ES-I3 (cell line): ENCODE measurements around the gene COX5A.
"Not testable (repeated sequence)": the region's sequence is repeated elsewhere in the genome, so short reads cannot be mapped to it uniquely, and the experiment has no call there.

Experiments used
- H3K36me3 ChIP-seq: 2 replicates; pipeline ENCODE4 v1.6.1; 2013; ENCODE audit warnings: mild to moderate bottlenecking, low read length, control low read depth, moderate library complexity; ENCODE audit not compliant: insufficient read depth
- H3K4me1 ChIP-seq: 2 replicates; pipeline ENCODE4 v1.6.1; 2013; ENCODE audit warnings: mild to moderate bottlenecking, control low read depth, low read length; ENCODE audit not compliant: insufficient read depth
- H3K9ac ChIP-seq: 2 replicates; pipeline ENCODE4 v1.6.1; 2013; ENCODE audit warnings: low read depth, mild to moderate bottlenecking, low read length, moderate library complexity
- H3K9me3 ChIP-seq: 2 replicates; pipeline ENCODE4 v1.6.1; 2013; ENCODE audit warnings: mild to moderate bottlenecking, low read length, moderate library complexity; ENCODE audit not compliant: control insufficient read depth, insufficient read depth

Gene COX5A

DNA sequence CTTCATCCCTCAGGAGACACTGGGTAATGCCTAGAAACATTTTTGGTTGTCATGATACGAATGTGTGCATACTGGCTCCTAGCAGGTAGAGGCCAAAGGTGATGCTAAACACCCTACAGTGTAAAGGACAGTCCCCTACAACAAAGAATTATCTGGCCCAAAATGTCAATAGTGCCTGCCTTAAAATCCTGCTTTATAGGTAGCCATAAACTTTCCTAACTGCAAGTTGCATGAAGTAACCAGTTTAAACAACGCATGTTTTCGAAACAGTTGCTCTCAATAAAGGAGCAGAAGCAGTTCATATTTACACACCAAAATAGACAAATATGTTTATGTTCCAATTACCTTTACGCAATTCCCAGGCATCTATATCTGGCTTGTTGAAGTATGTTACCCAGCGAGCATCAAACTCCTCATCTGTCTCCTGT, 9.1 kb downstream of the COX5A start:
- H3K36me3 ChIP-seq = peaks cover 18% of the 10 kb centered on the region

DNA sequence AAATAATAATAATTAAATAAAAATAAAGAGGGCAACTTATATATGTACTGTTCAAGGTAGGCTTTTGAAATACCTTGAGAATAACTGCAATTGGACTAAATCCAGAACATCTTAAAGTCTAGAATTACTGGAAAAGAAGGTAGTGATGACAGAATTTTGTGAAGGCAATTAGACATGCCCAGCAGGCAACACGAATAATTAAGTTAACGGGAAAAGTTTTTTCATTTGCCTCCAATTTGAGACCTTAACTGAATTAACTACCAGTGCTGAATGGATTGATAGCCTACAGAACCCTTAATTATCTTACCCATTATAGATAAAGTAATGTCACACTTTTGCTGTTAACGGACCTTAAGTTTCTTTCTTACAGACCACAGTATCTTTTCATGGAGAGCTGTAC, 13.3 kb downstream of the COX5A start:
- peaks cover 23% of the 10 kb centered on the region for H3K36me3 ChIP-seq

More for the DNA sequence above, 9.1 kb downstream of the COX5A start:
- H3K9ac ChIP-seq = no peak overlapping the region
- no peaks in the 10 kb centered on the region for H3K9me3 ChIP-seq
- no peaks in the 10 kb centered on the region for H3K4me1 ChIP-seq

DNA sequence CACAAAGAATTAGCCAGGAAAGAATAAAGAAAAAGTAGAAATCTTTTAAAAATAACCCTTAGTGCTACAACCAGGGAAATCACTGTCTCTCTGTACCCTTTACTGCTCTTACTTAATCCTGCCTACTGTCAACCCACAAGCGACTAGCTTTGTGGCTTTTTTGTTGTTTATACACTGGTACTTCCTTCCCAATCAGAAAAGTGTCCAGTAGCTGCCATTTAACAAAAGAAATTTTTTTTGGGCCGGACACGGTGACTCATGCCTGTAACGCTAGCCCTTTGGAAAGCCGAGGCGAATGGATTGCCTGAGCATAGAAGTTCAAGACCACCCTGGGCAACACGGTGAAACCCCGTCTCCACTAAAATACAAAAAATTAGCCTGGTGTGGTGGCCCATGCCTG, 17.4 kb downstream of the COX5A start:
- Histone ChIP-seq H3K9ac (no peak overlapping the region), H3K36me3 (peaks cover 22% of the 10 kb centered on the region), H3K9me3 (no peaks in the 10 kb centered on the region), H3K4me1 (no peaks in the 10 kb centered on the region)

More for the DNA sequence above, 13.3 kb downstream of the COX5A start:
- H3K4me1 ChIP-seq = no peaks in the 10 kb centered on the region
- H3K9me3 ChIP-seq = no peaks in the 10 kb centered on the region
- no peak overlapping the region for H3K9ac ChIP-seq

DNA sequence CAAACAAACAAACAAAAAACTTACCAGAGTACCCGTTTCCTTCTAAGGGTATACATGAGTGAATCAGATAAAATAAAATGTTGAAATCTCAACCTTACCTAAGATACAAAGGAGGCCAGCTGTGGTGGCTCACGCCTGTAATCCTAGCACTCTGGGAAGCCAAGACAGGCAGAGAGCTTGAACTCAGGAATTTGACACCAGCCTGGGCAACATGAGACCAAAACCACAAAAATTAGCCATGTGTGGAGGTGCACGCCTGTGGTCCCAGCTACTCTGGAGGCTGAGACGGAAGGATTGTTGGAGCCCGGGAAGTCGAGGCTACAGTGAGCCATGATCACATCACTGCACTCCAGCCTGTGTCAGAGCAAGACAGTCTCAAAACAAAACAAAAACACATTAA, 20.2 kb downstream of the COX5A start:
- Histone ChIP-seq H3K4me1 (no peaks in the 10 kb centered on the region), H3K9ac (no peak overlapping the region), H3K36me3 (peaks cover 28% of the 10 kb centered on the region), H3K9me3 (no peaks in the 10 kb centered on the region)

DNA sequence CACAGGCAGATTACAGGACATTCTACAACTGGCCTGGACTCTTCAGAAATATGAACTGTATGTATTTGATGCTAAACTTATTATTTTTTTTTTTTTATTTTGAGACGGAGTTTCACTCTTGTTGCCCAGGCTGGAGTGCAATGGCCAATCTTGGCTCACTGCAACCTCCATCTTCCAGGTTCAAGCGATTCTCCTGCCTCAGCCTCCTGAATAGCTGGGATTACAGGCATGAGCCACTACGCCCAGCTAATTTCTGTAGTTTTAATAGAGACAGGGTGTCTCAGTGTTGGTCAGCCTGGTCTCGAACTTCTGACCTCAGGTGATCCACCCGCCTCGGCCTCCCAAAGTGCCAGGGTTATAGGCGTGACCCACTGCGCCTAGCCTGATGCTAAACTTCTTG, 24.1 kb downstream of the COX5A start:
- not testable (repeated sequence) for H3K9ac ChIP-seq, H3K4me1 ChIP-seq, H3K9me3 ChIP-seq
- peaks cover 18% of the 10 kb centered on the region for H3K36me3 ChIP-seq

DNA sequence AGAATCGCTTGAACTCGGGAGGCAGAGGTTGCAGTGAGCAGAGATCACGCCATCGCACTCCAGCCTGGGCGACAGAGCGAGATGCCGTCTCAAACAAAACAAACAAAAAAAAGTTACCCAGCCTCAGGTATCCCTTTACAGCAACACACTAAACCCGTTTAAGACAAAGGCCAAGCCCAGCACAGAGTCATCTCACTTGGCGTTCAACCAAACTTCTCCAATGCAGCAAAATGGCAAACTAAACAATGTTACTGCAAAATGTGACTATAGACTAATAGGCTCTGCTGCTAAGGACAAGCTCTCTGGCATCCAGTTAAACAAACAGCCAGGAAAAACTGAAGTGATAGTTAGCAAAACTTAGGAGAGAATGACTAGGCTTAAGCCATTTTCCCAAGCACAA, 24.8 kb downstream of the COX5A start:
- no peaks in the 10 kb centered on the region for H3K9me3 ChIP-seq
- H3K36me3 ChIP-seq = peaks cover 15% of the 10 kb centered on the region
- H3K9ac ChIP-seq = no peak overlapping the region
- H3K4me1 ChIP-seq = no peaks in the 10 kb centered on the region

DNA sequence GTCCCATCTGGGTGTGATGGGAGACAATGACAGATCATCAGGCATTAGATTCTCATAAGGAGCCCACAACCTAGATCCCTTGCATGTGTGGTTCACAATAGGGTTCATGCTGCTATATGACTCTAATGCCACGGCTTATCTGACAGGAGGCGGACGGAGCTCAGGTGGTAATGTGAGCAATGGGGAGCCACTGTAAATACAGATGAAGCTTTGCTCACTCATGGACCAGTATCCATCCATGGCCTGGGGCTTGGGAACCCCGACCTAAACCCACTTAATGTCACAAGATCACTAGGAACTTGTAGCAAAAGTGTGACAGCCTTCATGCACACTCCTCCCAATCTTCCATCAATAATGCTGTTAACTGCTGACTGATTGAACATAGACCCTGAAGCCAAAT, 29.2 kb downstream of the COX5A start:
- peaks cover 15% of the 10 kb centered on the region for H3K36me3 ChIP-seq
- no peak overlapping the region for H3K9ac ChIP-seq
- H3K9me3 ChIP-seq = no peaks in the 10 kb centered on the region
- H3K4me1 ChIP-seq = peaks cover 4% of the 10 kb centered on the region; the same call in 1 of the 2 replicates

DNA sequence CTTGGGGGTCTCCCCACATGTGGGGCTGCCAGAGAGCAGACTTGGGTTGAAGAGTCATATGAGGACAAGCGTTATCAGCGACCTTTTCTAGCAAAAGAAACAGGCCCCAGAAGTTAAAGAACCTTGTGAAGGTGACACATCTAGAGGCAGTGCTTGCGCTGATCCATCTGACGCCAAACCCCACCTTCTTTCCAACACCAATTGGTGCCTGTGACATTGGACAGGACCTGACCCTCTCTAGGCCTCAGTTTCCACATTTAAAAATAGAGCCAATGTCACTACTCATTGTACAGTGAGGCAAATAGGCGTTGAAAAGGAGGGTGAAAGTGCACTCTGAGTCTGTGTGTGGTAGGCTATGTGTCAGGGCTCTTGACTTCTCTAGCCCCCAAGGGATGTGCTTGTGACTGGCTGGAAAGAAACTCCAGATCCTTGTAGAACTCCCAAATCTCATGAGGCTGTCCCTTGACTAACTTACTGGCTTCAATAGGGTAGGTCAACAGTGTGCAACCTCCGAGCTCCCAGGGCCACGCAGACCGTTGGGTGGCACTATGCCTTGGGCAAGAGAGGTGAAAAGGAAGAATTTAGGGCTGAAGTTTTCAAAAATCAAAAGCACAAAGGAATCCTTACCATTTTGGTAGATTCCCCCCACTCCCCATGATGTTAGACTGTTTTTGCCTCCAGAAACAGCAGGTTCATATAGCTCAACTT, 30.6 kb downstream of the COX5A start:
- no peaks in the 10 kb centered on the region for H3K9me3 ChIP-seq
- peaks cover 20% of the 10 kb centered on the region for H3K36me3 ChIP-seq
- H3K4me1 ChIP-seq = peaks cover 4% of the 10 kb centered on the region; the same call in 1 of the 2 replicates
- H3K9ac ChIP-seq = peak overlapping the region; percentile 81

DNA sequence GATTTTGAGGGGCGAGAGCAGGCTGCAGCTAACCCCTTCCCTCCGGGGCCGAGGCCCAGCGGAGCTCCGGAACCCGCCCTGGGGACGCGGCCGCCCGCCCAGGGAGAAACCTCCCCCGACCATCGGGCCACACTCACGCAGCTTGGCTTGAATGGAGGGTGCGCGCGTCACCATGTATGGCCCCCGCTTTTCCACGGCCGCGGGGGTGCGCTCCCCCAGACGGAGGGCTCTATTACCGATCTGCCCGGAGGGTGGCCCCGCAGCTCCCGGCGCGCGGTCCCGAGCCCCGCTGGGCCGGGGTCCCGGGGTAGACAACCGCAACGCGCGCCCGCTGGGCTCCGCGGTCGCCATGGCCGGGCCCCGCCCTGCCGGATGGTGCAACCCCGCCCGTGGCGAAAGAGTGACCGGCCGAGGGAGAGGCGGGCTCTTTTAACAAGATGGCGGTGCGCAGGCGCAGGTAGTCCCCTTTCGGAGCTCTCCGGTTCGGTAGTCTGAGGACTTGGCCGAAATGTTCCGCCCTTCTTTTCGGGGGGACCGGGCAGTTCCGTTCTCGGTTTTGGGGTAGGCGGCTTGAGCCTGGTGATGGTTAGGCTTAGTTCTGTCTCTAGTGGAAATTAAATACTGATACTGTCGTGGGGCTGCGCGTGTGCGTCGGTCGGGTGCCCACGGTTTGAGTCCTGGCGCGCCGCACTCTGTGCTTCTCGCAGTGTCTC, 31.3 kb downstream of the COX5A start, which contains the start of gene FAM219B:
TSS of gene FAM219B (minus strand) at position 402 of the 713 bp plus-strand sequence. CDS start at position 351, 51 bp downstream.
- no peaks in the 10 kb centered on the region for H3K9me3 ChIP-seq
- H3K4me1 ChIP-seq = peaks cover 4% of the 10 kb centered on the region; the same call in 1 of the 2 replicates
- peak within 1 kb of the TSS; percentile 81 for H3K9ac ChIP-seq
- H3K36me3 ChIP-seq = peaks cover 24% of the 10 kb centered on the region

DNA sequence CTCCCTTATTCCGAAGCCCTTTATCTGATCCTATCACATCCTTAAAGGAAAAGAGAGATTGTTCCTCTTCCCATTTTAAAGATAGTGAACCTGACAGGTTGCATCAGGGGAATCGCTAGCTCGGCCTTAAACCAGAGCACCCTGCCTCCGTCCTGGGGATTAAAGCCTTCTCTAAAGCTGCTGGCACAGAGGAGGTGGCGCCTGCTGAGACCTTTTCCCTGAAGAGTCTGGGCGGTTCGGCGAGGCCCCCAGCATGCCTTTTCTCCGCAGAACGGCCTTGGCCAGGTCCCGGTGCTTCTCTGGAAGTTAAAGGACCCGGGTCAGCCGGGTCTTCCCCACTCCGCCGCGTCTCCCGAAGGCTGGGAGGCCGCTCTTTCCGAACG, 31.8 kb downstream of the COX5A start:
- no peaks in the 10 kb centered on the region for H3K9me3 ChIP-seq
- H3K4me1 ChIP-seq = peaks cover 4% of the 10 kb centered on the region; the same call in 1 of the 2 replicates
- H3K36me3 ChIP-seq = peaks cover 27% of the 10 kb centered on the region

DNA sequence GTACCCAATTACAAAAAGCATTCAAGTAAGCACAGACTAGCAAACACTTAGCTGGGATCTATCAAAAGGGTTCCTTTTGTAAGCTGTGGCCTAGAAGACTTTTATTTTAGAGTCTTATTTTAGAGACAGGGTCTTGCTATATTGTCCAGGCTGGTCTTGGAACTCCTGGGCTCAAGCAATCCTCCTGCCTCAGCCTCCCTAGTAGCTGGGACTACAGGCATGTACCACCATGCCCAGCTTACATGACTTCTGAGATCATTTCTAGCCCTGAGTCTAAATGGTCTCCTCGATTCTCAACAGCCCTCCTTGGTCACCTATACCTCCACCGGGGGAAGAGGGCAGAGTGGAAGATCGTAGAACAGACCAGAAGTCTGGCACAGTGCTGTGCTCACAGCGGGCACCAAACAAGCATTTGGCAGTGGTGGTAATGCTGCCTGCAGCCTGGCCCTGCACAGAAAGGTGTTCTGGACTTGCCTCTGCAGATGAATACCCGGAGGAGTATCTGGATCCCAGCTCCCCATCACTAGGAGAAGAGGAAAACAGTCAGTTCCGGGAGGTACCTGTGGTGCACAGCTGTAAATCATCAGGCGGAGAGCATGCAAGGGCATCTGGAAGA, 33.6 kb downstream of the COX5A start:
- no peak overlapping the region for H3K9ac ChIP-seq
- H3K9me3 ChIP-seq = no peaks in the 10 kb centered on the region
- H3K4me1 ChIP-seq = peaks cover 4% of the 10 kb centered on the region; the same call in 1 of the 2 replicates
- H3K36me3 ChIP-seq = peaks cover 42% of the 10 kb centered on the region

More for the DNA sequence above, 31.8 kb downstream of the COX5A start:
- H3K9ac ChIP-seq = peak overlapping the region; percentile 81

DNA sequence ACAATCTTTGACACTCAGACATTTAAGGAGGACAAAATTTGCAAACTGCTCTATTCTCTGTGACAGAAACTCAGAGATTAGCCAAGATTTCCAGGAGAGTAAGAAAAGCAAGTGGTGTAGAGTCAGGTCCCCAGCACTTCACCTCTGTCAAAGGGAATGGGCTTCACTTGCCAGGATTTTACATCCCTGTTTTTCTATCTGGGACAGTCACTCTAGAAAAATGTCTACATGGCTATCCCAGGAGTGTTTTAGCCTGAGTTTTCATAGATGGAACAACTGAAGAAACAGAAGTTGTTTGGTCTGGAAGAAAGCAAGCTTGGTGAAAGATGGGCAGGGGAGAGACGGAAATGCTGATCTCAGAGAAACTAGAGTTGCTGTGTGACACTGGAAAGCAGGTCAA, 34.2 kb downstream of the COX5A start:
- no peak overlapping the region for H3K9ac ChIP-seq
- H3K4me1 ChIP-seq = peaks cover 4% of the 10 kb centered on the region; the same call in 1 of the 2 replicates
- no peaks in the 10 kb centered on the region for H3K9me3 ChIP-seq
- H3K36me3 ChIP-seq = peaks cover 44% of the 10 kb centered on the region

DNA sequence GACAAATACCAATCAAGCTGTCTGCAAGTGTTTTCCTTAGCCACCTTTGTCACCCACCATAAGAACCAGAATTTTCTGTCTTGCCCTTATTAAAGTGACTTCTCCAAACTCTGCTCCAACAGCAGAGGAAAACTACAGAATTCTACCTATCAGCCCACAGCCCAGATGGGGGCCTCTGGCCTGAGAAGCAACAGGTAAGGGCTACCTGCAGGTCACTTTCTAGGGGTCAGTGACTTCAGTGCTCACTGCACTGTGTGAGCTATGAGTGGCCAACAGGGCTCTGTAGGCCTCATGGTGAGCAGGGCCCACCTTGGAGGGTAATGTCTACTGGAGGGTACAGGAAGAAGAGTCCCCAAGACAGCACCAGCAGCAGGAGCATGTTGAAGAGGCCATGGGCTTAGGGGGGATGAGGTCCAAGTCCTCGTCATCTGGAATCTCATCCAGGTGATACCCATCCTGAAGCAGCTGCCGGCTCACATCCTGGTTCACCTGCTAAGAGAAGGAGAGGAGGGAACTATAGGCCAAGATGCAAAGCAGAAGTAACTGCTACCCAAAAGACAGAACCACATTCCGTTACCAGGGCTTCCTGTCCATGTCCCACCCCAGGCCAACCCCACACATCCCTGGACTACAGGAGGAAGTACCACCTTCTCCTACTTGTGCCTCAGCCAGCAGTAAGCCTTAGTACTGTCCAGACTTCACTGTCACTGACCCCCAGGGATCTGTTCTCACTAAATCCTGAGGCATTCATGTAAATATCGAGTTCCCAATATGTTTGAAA, 35.4 kb downstream of the COX5A start:
- Histone ChIP-seq H3K9ac (no peak overlapping the region), H3K4me1 (peaks cover 4% of the 10 kb centered on the region; the same call in 1 of the 2 replicates), H3K36me3 (peaks cover 44% of the 10 kb centered on the region), H3K9me3 (no peaks in the 10 kb centered on the region)

DNA sequence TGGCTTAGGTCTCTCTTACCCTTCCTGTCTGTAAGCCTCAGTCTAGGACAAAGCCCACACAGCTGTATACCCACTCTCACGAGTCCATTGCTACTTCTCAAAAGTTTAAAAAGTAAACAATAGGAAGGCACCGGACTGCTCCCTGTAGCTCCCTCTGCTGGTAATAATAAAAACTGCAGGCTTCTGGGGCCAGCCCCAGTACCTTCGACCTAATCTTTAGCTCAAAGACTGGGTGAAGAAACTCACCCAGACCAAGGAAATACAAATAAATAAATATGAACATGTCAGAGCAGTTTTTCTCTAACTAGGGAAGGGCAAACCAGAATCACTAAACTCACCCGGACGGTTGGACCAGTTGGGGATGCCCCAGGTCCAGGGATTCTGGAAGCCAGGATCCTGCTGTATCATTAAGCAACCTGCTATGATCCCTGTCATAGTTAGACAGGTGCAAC, 36.2 kb downstream of the COX5A start:
- Histone ChIP-seq H3K9me3 (no peaks in the 10 kb centered on the region), H3K9ac (no peak overlapping the region)

More for the DNA sequence above, 36.2 kb downstream of the COX5A start:
- Histone ChIP-seq H3K4me1 (peaks cover 4% of the 10 kb centered on the region; the same call in 1 of the 2 replicates), H3K36me3 (peaks cover 44% of the 10 kb centered on the region)
